BLaER1 treated with 17β-estradiol and CSF1 and Interleukin-3, amounts not matched to agents 10 nM and 100 nM (cell line): ENCODE data around the gene NUTF2.
"Not testable (repeated sequence)": the region's sequence is repeated elsewhere in the genome, so short reads cannot be mapped to it uniquely, and the experiment has no call there.

Experiments
- H3K27ac ChIP-seq, 11 experiments: shearing (Covaris generic); formaldehyde crosslinking; 2 replicates each; pipeline ENCODE4 v1.8.1; 2022
- H3K27me3 ChIP-seq, 11 experiments: shearing (Covaris generic); formaldehyde crosslinking; 2 replicates each; pipeline ENCODE4 v1.8.1; 2022
- H3K36me3 ChIP-seq, 11 experiments: shearing (Covaris generic); formaldehyde crosslinking; 2 replicates each; pipeline ENCODE4 v1.8.1; 2022
- H3K4me1 ChIP-seq, 10 experiments: shearing (Covaris generic); formaldehyde crosslinking; 2 replicates each; pipeline ENCODE4 v1.8.1; 2022
- H3K4me2 ChIP-seq, 11 experiments: shearing (Covaris generic); formaldehyde crosslinking; 2 replicates each; pipeline ENCODE4 v1.8.1; 2022
- H3K4me3 ChIP-seq, 10 experiments: shearing (Covaris generic); formaldehyde crosslinking; 2 replicates each; pipeline ENCODE4 v1.8.1; 2022
- H3K9ac ChIP-seq, 11 experiments: shearing (Covaris generic); formaldehyde crosslinking; 2 replicates each; pipeline ENCODE4 v1.8.1; 2022
- H3K9me3 ChIP-seq, 11 experiments: shearing (Covaris generic); formaldehyde crosslinking; replicated peaks in 1 of 11; 2 replicates each; pipeline ENCODE4 v1.8.1; 2022
- H4K20me1 ChIP-seq, 11 experiments: shearing (Covaris generic); formaldehyde crosslinking; 2 replicates each; pipeline ENCODE4 v1.8.1; 2022
- Cebpa-rat ChIP-seq, 11 experiments: shearing (Covaris generic); IDR thresholded peaks; 2 replicates each; pipeline ENCODE4 v1.8.1; 2022

Gene NUTF2

DNA sequence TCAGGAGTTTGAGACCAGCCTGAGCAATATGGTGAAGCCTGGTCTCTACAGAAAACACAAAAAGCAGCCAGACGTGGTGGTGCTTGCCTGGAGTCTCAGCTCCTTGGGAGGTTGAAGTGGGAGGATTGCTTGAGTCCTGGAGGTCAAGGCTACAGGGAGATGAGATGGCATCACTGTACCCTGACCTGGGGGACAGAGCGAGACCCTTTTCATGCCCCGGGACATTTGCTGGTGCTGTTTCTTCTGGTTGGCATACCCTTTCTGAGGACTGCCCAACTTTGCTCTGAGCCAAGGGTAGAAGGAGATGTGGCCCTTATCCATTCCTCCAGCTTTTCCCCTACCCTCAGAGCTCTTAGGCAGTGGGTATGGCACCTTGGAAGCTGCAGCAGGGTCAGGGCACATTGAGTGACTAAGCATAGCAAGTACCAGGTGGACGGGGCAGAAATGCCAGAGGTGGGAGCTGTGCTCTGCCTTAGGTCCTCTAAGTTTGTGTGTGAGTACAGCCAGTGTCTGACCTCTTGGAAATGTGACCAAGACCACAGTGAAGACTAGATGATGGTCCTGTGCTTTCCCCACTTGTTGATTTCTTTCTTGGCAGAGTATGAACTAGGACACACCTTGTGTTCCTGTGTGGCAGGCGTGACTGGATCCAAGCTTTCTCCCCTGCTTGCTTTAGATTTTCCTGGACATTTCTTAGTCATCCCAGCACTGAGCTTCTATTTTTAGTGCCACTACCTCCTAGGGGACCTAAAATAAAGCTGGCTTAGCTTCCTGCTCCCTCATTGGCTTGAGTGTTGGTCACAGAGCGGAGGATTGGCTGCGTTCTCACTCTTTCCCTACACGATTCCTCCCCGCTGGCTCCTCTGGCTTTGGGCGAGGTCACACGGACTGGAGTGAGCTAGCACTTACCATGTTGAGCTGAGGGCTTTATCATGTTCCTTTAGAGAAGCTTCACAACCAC is 16.2 kb downstream of the NUTF2 start:
- H3K4me3 ChIP-seq, result no peak overlapping the region
- H3K9me3 ChIP-seq, result no peaks in the 10 kb centered on the region
- peaks cover 65 to 100% (median 93%) of the 10 kb centered on the region in 11 experiments for H3K36me3 ChIP-seq
- peaks cover 0 to 48% (median 27%) of the 10 kb centered on the region in 10 experiments; a peak in 15 of 20 replicates for H3K4me1 ChIP-seq
- peaks cover 75 to 100% (median 100%) of the 10 kb centered on the region in 11 experiments; a peak in 21 of 22 replicates for H4K20me1 ChIP-seq
- H3K27me3 ChIP-seq, result no peaks in the 10 kb centered on the region
- peak overlapping the region in 3 of 11 experiments; percentile 2 to 12 (median 7); a peak in 2 of 22 replicates for H3K4me2 ChIP-seq
- TF ChIP-seq Cebpa-rat (IDR thresholded peaks at IDR 0.05), result no peak
- H3K9ac ChIP-seq, result peak overlapping the region in 2 of 11 experiments; percentile 21 to 52; a peak in 1 of 22 replicates
- H3K27ac ChIP-seq, result peak overlapping the region in 2 of 11 experiments; percentile 18 to 60; a peak in 1 of 22 replicates

GRCh38 chr16:67864044-67864443 is 17.3 kb downstream of the NUTF2 start:
- H3K4me3 ChIP-seq, H3K27me3 ChIP-seq, H3K4me2 ChIP-seq, H3K9me3 ChIP-seq: not testable (repeated sequence)
- Histone ChIP-seq H3K9ac (0 out of 22 replicates have a peak overlapping the region, but pooled peaks of 1 of the 11 experiments have one; percentile 8), H4K20me1 (peaks cover 64 to 100% (median 97%) of the 10 kb centered on the region in 11 experiments; a peak in 21 of 22 replicates), H3K27ac (peak overlapping the region in 1 of 11 experiments; percentile 14; a peak in 1 of 22 replicates), H3K4me1 (peaks cover 0 to 37% (median 26%) of the 10 kb centered on the region in 10 experiments; a peak in 14 of 20 replicates), H3K36me3 (peaks cover 77 to 100% (median 98%) of the 10 kb centered on the region in 11 experiments)

GRCh38 chr16:67864594-67864993 is 17.9 kb downstream of the NUTF2 start:
- TF ChIP-seq Cebpa-rat (IDR thresholded peaks at IDR 0.05), result no peak
- Histone ChIP-seq H4K20me1 (peaks cover 58 to 97% (median 93%) of the 10 kb centered on the region in 11 experiments; a peak in 21 of 22 replicates), H3K9me3 (no peaks in the 10 kb centered on the region), H3K36me3 (peaks cover 82 to 100% (median 98%) of the 10 kb centered on the region in 11 experiments), H3K9ac (no peak overlapping the region), H3K4me2 (no peak overlapping the region), H3K27ac (no peak overlapping the region), H3K4me1 (peaks cover 0 to 34% (median 26%) of the 10 kb centered on the region in 10 experiments; a peak in 14 of 20 replicates), H3K27me3 (no peaks in the 10 kb centered on the region), H3K4me3 (no peak overlapping the region)

DNA sequence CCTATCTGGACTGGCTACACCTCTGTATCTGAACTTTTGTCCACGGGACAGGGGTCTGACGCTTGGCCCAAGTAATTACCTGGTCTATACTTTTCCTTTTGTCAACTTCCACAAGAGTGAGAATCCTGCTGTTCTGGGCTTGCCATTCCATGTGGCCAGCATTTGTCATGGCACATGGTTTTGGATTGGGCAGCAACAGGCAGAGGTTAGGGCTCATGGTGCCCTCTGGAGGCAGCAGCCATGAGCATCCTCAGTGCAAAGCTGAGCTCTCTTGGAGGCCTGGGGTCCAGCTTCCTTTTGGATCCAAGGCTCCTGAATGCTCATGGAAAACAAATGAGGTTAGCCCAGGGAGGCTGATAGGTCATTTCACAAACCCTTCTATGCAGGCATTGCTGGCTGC is 18.6 kb downstream of the NUTF2 start:
- no peak overlapping the region for H3K27ac ChIP-seq
- TF ChIP-seq Cebpa-rat (IDR thresholded peaks at IDR 0.05), result no peak
- H3K27me3 ChIP-seq, result no peaks in the 10 kb centered on the region
- no peak overlapping the region for H3K4me3 ChIP-seq
- H3K36me3 ChIP-seq, result peaks cover 88 to 100% (median 99%) of the 10 kb centered on the region in 11 experiments
- H3K9ac ChIP-seq, result no peak overlapping the region
- H3K4me1 ChIP-seq, result peaks cover 0 to 32% (median 25%) of the 10 kb centered on the region in 10 experiments; a peak in 14 of 20 replicates
- H4K20me1 ChIP-seq, result peaks cover 53 to 96% (median 90%) of the 10 kb centered on the region in 11 experiments; a peak in 21 of 22 replicates
- H3K9me3 ChIP-seq, result no peaks in the 10 kb centered on the region
- no peak overlapping the region for H3K4me2 ChIP-seq

DNA sequence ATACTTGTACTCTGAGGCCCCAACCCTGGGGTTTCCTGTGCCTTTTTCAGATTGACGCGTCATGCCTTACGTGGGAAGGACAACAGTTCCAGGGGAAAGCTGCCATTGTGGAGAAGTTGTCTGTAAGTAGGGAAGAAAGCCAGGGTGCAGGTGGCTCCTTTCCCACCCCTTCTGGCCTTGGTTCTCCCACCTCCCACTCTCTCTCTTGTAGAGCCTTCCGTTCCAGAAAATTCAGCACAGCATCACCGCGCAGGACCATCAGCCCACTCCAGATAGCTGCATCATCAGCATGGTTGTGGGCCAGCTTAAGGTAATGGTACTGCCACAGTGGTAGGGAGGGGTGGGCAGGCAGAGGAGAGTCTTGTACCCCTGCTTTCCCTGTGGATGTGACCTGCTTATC is 21.6 kb downstream of the NUTF2 start:
- H3K4me3 ChIP-seq, result no peak overlapping the region
- no peaks in the 10 kb centered on the region for H3K9me3 ChIP-seq
- peaks cover 6 to 19% (median 12%) of the 10 kb centered on the region in 10 experiments for H3K4me1 ChIP-seq
- no peaks in the 10 kb centered on the region for H3K27me3 ChIP-seq
- peaks cover 24 to 87% (median 70%) of the 10 kb centered on the region in 11 experiments; a peak in 21 of 22 replicates for H4K20me1 ChIP-seq
- TF ChIP-seq Cebpa-rat (IDR thresholded peaks at IDR 0.05), result no peak
- no peak overlapping the region for H3K4me2 ChIP-seq
- H3K9ac ChIP-seq, result 0 out of 22 replicates have a peak overlapping the region, but pooled peaks of 2 of the 11 experiments have one; percentile 11 to 29
- peaks cover 77 to 92% (median 86%) of the 10 kb centered on the region in 11 experiments for H3K36me3 ChIP-seq
- H3K27ac ChIP-seq, result no peak overlapping the region

DNA sequence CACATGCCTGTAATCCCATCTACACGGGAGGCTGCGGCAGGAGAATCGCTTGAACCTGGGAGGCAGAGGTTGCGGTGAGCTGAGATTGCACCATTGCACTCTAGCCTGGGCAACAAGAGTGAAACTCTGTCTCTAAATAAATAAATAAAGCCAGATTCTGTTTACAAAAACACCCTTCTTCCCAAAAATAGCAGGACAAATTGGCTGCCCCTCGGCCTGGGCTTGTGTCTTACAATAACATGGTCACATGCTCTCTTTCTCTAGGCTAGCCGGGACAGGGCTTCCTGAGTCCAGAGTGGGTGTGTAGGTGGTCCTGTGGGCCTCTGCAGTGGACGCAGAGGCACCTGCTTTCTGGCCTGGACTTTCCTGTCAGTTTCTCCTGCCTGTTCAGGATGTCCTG is 22.9 kb downstream of the NUTF2 start:
- TF ChIP-seq Cebpa-rat (IDR thresholded peaks at IDR 0.05), result no peak
- Histone ChIP-seq H3K4me2 (no peak overlapping the region), H3K27me3 (no peaks in the 10 kb centered on the region), H3K9ac (no peak overlapping the region; a peak in 1 of 22 replicates), H3K36me3 (peaks cover 69 to 80% (median 75%) of the 10 kb centered on the region in 11 experiments), H3K9me3 (no peaks in the 10 kb centered on the region), H3K4me3 (no peak overlapping the region), H4K20me1 (peaks cover 19 to 87% (median 69%) of the 10 kb centered on the region in 11 experiments; a peak in 21 of 22 replicates), H3K4me1 (peaks cover 15 to 27% (median 21%) of the 10 kb centered on the region in 10 experiments), H3K27ac (no peak overlapping the region)

GRCh38 chr16:67871256-67871655 is 24.5 kb downstream of the NUTF2 start:
- Histone ChIP-seq H3K9ac (peak overlapping the region in 5 of 11 experiments; percentile 6 to 96 (median 18); a peak in 7 of 22 replicates), H3K36me3 (peaks cover 60 to 80% (median 72%) of the 10 kb centered on the region in 11 experiments), H3K4me3 (no peak overlapping the region), H3K27ac (peak overlapping the region in 2 of 11 experiments; percentile 6 to 91; a peak in 4 of 22 replicates), H3K4me1 (peaks cover 26 to 42% (median 34%) of the 10 kb centered on the region in 10 experiments), H3K9me3 (no peaks in the 10 kb centered on the region), H3K4me2 (peak overlapping the region in 3 of 11 experiments; percentile 97 to 98 (median 98); a peak in 5 of 22 replicates), H4K20me1 (peaks cover 22 to 87% (median 69%) of the 10 kb centered on the region in 11 experiments; a peak in 20 of 22 replicates), H3K27me3 (no peaks in the 10 kb centered on the region)
- TF ChIP-seq Cebpa-rat (IDR thresholded peaks at IDR 0.05), result no peak

GRCh38 chr16:67872131-67872630 is 25.4 kb downstream of the NUTF2 start:
- Histone ChIP-seq H3K4me2 (peak overlapping the region; percentile 86 to 98 (median 97); a peak in 21 of 22 replicates), H3K9ac (peak overlapping the region; percentile 88 to 97 (median 94); a peak in 19 of 22 replicates), H3K27me3 (no peaks in the 10 kb centered on the region), H3K4me1 (peaks cover 26 to 42% (median 34%) of the 10 kb centered on the region in 10 experiments), H3K4me3 (peak overlapping the region in 9 of 10 experiments; percentile 90 to 100 (median 97); a peak in 16 of 20 replicates), H3K36me3 (peaks cover 60 to 80% (median 72%) of the 10 kb centered on the region in 11 experiments), H3K9me3 (no peaks in the 10 kb centered on the region), H4K20me1 (peaks cover 26 to 87% (median 69%) of the 10 kb centered on the region in 11 experiments; a peak in 20 of 22 replicates), H3K27ac (peak overlapping the region; percentile 63 to 93 (median 89); a peak in 17 of 22 replicates)
- no peak for TF ChIP-seq Cebpa-rat (IDR thresholded peaks at IDR 0.05)
